CD4-positive, alpha-beta T cell treated with Interleukin-4 for 4 hours (primary cell): ENCODE results near the gene NPAS1.
A peak's percentile ranks its signal among the peaks of the same experiment; 100 is the strongest.
"Not testable (repeated sequence)": the region's sequence is repeated elsewhere in the genome, so short reads cannot be mapped to it uniquely, and the experiment has no call there.

Experiments used
- DNase-seq: peaks from one replicate; pipeline ENCODE4 v3.0.0-alpha.2; 2020

NPAS1 gene

DNA sequence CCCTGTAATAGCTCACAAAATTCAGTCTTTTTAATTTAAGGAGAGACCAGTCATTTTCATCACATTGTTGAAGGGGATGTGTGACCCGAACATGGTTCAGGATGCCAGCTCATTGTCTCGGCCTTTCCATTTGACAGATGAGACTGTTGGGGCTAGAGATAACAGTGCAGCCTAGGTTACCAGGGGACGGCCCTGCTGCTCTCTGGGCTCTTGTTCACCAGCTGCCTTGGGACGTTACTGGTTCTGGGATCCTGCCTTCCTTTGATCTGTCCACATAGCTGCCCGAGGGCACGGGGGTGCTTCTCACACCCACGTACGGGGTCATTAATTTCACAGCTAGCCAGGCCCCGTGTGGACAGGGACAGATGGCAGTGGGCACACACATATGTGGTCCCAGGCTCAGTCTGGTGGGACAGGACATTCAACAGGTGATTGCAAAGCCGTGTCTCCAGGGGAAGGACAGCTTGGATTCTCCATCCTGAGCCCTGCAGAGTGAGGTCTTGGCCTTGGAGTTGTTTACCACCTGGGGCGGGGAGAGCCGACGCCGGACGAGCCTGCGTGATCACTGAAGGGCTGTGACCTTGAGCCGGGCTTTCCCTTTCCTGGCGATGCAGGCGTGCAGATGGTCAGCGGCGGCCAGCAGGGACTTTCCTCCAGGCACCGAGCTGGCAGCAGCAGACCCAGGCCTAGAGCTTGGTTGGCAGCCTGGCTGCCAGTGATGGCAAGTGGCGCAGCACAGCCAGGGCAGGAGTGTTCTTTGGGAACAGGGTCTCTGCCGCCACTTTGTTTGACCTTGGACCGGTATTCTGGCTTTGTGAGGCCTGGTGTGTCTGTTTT is 26.7 kb upstream of the NPAS1 start:
- no peak for DNase-seq

DNA sequence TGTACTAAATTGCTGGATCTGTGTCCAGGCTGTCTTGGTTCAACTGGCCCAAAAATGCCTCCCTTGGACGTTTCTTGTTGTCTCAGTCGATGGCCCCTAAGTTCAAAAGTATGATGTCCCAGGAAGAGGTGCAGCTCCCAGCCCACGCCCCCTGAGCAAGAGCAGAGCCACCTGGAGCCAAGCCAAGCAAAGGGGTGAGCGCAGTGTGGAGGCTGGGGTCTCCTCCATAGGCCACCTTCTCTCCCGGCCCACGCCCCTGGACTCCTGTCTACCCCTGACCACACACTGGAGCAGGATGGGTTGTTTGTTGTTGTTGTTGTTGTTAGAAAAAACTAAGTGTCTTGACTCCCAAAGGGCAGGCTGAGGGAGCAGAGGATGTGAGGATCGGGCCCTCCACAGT is 26.0 kb upstream of the NPAS1 start:
- no peak for DNase-seq

DNA sequence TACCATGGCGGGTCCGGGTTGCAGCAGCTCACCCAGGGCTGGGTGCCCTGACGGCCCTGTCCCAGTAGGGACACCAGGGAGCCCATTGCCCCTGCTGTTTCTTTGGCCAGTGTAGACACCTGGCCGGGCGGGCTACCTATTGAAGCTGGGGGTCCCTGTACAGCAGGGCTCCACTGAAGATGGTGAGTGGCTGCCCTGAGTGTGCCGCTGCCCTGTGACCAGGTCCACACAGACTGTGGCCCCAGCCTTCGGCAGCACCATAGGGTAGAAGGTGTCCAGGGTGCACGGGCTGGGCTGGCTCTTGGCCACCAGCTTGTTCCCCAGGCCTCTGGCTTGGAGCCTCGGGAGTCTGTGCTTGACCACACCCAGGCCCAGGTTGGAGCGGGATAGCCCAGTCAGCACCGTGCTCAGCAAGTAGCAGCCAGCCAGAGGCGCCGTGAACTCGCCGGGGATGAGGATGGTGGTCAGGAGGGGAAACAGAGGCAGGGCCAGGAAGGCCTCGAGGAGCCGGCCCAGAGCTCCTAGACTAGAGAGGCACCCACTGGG is 25.4 kb upstream of the NPAS1 start:
- no peak for DNase-seq

DNA sequence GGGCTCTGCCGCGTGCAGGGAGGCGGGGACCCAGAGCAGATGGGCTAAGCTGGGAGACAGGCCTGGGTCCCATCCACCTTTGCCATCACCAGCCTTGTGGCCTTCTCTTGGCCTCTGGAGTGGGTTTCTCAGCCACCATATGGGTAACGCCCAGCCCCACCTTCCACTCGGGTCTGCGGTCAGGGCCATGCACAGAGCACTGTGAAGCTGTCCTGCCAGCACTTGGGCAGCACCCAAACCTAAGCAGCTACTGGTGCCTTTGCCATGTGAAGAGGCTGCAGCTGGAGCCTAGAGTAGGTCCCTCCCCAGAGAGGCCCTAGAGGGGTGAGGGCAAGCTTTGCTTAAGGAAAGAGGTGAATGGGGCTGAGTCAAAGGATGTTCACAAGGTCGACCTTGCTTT is 24.1 kb upstream of the NPAS1 start:
- DNase-seq, result no peak

DNA sequence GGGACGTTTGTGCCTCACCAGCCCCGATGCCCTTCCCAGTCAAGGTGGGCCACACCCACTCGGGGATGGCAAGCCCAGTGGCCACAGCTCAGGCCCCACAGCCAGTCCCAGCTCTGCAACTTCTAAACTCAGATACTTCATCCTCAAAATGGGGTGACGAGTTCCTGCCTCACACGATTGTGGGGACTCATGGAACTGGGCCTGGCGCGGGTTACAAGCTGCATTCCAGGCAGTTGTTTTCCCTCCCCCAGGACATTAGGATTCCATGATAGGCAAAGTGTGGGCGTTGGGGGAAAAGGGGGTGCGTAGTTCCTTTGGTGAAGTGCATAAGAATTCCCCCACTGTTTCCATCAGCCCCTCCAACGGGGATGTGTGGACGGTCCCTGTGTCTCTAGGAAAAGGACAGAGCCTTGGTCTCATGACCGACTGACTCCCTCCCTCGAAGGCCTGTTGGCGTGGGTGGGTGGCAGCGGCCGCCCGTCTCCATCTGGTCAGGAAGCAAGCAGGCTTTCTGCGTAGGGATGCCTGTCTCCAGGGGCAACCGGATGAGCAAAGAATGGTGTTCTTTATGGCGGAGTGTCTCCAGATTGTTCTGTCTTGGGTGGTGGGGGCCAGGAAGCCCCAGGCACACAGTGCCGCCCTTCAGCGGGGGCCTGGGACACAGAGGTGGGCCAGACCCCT is 21.1 kb upstream of the NPAS1 start:
- DNase-seq, result no peak

DNA sequence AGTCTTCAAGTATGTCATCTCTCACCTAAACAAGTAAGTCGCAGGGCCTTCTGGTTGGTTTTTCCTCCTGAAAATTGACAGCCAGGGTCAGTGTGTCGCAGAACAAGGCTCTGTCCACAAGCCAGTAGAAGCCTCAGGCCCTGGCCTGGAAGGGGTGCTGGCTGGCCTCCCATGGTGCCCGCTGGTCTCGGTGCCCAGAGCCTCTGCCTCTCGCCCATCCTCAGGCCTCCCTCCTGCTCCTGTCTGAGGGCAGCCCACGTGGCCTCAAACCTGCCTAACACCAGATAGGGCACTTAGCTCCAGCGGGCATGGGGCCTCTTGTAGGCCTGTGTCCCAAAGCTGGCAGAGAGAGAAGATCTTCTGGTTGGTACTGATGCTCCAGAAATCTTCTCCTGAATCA is 20.3 kb upstream of the NPAS1 start:
- no peak for DNase-seq

DNA sequence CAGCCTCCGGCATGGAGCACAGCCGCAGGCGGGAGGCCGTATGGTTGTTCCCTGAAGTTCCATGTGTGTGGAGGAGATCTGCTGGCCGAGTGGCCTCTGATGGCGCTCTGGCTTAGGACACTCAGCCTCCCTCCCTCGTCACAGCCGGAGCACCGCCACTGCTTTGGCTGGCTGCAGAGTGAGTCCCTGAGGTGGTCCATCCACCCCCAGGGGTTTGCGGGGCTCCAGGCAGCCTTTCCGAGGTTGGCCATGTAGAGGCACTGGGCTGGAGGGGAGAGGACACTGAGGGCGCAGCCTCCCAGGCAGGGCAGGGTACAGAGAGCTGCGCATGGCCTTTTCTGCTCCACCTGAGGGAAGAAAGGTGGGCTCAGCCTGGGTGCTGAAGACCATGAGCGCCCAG is 19.8 kb upstream of the NPAS1 start:
- no peak for DNase-seq

DNA sequence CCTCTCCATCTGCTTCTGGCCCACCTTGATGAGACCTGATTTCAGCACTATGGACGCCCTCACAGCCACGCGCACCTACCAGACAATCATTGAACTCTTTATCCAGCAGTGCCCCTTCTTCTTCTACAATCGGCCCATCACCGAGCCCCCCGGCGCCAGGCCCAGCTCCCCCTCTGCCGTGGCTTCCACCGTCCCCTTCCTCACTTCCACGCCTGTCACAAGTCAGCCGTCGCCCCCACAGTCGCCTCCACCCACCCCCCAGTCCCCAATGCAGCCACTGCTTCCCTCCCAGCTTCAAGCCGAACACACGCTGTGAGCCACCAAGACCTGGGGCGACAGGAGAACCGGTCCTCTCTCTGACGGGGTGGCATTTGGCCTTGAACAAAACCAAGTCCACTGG is 19.3 kb upstream of the NPAS1 start:
- no peak for DNase-seq

DNA sequence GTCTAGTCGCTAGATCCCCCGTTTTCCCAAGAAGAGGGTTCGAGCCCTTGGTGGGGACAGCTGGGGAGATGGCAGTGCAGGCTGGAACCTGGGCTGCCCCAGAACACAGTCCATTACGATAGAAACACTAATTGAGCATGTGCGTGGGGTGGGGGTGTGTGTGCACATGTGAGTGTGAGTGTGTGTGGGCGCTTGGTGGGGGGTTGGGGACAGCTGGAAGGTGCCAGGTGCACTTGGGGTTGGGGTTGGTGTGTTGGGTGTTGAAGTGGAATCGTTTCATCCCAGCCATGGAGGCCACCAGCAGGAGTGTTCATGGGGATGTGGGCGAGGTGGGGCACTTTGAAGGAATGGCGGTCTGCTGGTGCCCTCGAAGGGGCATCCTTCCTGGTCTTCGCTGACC is 18.1 kb upstream of the NPAS1 start:
- DNase-seq, result no peak

DNA sequence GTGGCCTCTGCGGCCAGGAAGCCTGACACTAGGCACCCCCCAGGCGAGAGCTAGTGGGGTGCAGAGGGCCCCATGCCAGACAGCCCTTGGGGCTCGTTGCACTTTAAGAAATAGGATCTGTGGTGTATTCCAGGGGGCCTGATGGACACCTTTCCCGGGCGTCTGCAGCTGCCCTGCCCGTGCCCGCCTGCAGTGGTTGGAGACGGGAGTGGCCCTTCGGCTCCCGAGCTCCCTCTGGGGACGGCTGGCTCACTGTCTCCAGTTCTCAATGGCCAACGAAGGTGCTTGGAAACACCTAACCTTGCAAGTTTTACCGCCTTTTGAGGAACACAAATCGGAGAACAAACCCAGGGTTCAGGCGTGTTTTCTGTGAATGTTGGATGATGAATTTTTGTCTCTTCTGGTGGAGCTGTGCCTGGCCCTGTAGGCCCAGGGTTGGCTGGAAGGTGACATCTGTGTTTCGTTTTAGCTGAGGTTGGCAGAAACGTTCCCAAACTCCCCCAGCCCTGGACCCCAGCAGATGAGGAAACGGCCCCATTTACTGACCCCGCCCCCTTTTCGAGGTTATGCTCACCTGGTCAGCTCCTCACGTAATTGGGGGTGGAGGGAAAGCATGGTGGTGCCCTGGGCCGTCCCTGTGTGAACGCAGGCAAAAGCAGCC is 17.4 kb upstream of the NPAS1 start:
- no peak for DNase-seq

DNA sequence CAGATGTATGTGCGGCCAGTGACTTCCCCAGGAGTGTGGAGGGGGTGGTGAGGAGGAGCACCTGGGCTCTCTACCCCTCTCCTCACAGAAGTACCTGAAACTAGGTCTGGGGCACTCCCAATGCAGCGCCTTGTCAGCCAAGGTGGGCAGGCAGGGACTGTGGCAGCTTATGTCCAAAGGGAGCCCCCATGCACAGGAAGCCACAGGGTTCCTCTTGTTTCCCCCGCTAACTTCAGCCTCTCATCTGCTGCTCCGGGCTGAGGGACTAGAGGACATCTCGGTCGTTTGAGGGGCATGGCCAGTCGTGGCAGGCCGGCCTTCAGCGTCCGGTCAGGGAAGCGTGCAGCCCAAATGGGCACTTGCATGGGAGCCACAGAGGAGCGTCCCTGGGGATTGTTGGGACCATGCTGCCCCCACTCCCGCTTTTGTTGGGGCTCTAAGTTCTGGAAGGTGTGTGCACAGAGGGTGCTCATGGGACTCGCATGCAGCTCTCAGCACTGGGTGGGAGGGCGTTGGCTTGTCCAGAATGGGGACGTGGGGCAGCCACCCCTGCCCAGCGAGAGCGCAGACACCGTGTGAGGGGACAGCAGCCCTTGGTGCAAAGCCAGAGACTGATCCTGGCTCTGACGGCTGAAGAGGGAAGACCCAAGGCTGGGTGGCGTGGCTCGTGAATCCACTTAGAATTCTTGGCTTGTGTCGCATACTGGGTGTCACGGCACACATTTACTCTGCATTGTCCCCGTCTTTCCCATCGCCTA is 16.6 kb upstream of the NPAS1 start:
- DNase-seq, result no peak

DNA sequence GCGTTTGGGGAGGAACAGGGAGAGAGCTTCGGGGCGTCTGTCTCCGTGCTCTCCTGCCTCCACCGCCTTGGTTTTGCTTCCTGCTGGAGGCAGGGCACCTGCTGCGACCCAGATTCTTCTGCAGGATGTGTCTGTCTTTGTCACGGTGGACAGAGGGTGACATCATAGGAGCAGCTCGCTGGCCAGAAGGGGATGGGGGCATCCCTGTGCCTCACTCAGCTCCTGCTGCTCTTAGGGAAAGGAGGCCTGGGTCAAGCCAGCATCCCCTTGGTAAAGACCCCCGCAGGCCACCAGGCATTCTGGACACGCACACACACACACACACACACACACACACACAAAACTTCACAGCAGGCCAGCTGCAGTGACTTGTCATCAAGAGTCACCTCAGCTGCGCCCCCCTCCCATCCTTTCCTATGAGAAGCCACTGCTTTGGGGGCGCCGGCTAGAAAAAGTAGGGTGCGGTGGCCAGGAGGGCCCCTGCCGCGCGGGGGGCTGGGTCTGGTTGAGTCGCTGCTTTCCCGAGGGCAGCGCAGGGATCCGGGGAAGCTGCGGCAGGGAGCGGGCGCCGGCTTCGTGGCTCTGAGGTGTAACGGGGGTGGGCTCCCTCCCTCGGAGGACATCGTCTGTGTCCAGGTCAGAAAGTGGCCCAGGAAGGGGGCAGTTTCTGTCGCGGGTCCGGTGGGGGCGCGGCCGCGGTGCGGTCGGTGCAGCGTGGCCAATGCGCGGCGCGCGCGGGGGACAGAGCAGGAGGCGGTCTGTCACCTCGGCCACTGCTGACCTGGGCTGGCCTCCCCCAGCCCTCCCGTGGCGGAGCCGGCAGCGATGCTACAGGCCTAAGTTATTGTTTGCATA is 15.8 kb upstream of the NPAS1 start:
- DNase-seq, result no peak

DNA sequence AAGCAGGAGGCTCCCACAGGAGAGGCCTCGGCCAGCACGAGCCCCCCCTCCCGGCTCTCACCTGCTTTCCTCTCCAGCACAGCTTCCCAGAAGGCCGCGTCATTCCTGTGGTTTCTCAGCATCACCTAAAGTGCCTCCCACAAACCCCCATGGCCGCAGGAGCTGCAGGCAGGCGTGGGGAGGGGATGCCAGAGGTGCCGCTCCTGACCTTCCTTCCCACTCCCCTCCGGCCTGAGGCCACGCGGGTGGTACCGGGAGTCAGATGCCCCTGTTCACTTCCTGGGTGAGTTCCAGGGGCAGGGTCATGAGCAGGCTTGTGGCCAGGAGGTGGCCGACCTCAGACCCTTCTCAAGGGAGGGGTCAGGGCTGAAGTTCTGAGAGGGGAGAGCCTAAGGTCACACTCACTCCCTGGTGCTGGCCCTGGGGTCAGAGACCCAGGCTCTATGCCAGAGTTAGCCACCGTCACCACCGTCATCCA is 14.4 kb upstream of the NPAS1 start:
- DNase-seq, result no peak

DNA sequence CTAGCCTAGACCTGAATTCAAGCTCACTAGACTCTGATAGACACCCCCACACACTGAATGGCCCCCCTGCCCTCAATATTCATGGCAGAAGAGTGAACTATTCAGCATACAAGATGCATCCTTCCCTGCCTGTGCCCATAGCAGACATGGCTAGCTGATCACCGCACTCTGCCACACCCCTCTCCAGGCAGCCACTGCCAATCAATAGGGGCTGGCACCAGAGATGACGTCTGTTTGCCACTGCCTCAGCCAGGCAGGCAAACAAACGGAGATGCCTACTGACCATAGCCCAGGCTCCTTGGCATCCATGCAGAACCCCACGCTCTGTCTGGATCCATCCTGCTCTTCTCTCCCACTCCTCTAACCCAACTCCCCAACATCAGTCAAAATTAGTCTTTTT is 13.8 kb upstream of the NPAS1 start:
- DNase-seq, result no peak

DNA sequence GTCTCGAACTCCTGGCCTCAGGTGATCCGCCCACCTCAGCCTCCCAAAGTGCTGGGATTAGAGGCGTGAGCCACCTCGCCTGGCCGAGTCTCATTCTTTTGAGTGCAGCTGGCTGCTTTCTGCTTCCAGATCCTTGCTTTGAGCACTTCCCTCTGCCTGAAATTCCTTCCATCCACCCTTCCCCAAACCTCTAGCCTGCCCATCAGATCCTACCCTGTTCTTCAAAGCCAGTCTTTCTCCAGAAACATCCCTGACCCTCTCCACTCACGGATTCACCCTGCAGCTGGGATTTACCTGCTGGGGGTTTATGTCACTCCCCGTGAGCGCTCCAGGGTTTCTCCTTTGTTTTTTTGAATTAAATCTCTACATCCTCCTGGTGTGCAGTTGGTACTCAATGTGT is 13.1 kb upstream of the NPAS1 start:
- no peak for DNase-seq

DNA sequence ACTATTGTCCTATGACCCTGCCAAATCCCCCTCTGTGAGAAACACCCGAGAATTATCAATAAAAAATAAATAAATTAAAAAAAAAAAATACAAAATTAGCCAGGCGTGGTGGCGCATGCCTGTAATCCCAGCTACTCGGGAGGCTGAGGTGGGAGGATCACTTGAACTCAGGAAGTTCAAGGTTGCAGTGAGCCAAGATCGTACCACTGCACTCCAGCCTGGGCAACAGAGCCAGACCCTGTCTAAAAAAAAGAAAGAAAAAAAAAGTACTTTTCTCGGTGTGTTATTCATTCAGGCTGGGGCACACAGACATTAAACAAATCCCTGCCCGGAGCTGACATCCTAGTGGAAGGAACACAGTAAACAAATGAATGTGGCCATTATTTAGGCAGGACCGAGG is 9.1 kb upstream of the NPAS1 start:
- not testable (repeated sequence) for DNase-seq

DNA sequence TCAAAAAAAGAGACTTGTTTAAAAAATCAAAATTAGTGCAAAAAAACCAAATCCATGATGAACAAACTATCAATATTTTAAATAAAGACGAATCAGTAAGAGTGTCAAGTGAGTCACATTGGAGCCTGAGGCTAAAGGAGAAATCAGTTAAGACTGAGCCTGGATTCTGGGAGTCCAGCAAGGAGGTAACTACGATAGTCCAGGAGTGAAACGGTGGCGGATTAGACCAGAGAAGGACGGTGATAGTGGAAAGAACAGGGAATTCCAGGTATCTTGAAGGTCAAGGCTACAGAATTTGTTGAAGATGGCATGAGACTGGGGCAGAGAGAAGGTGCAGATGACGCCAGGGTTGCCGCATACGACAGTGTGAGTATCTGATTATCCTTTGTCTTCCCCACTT is 7.0 kb upstream of the NPAS1 start:
- no peak for DNase-seq

DNA sequence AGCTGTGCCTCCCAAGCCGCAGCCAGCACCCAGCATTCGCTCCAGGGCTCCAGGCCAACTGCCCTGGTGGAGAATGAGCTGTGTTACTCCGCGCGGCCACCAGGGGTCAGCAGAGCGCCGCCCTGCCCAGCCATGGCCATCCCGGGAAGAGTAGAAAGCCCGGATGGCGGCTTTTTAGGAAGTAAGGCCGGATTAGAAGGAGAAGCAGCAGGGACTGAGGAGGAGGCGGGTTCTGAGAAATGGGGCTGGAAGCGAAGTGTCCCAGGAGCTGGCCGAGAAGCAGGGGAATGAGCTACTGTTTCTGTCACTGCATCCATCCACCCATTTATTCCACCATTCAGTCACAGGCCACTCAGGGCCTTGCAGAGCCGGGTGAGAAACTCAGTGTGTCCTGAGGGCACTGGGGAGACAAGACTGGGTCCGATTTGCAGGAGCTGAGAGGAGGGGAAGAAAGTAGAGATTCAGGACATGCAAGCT is 6.6 kb upstream of the NPAS1 start:
- peak; percentile 55 for DNase-seq

DNA sequence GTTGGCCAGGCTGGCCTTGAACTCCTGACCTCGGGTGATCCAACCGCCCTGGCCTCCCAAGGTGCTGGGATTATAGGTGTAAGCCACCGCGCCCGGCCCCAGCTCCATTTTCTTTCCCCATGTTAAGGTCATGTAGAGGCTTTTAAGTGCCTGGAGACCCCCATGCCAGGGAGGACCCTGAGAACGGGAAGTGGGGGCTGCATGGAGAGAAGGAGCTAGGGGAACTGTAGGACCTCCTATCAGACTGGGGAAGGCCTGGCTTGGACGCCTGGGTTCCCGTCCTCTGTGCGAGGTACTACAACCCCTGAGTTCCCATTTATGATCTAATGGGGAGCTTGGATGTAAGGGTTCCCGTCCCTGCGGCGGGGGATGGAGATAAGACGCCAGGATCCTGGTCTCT is 714 bp upstream of the NPAS1 start:
- DNase-seq, result no peak

DNA sequence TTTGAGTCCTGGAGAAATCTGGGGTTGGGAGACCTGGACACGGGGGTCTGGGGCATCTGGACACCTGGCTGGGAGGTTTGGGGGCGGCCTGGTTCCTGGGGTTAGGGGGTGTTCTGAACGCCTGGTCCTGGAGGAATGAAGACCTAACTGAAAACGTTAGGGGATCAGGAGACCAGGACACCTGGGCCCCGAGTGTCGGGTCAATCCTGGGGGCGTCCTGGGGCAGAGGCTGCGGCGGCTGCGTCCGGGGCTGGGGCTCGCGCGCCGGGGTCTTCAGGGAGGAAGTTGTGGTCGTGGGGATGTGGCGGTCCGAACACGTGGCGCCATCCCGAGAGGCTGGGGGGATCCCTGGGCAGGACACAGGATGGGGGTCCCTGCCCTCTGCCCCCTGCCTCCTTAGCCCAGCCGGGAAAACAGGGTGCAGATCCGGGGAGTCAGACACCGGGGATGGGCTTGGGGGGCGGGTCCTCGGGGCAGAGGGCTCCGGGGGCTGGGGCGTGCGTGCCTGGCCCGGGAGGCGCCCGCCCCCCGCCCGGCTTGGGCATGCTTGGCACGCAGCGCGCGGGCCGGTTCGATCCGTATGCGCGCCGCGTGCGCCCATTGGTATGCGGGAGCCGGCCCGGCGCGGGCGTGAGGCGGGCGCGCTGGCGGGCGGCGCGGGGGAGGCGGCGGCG is 632 bp downstream of the NPAS1 start:
- DNase-seq, result no peak

DNA sequence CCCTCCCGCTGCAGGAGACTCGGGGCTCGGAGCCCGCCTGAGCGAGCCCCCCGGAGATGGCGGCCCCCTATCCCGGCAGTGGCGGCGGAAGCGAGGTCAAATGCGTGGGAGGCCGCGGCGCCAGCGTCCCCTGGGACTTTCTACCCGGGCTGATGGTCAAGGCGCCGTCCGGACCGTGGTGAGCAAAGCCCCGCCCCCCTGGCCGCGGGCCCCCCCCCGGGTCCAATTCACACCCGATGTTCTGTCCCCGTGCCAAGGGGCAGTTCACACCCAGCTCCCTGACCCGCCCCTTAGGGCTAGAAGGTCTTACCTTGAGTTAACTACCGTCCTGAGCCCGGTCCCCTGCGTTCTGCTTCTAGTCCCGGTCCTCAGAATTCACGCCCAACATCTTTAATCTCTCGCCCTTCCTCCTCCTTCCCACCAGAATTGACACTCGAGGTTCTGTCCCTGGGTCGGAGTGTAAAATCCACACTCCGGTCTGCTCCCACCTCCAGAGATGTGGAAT is 1.4 kb downstream of the NPAS1 start:
- no peak for DNase-seq
